ENCODE results near the gene GHITM. TPM values are rescaled to one million over a fixed set of nuclear protein-coding genes. Genes with fewer than 3 reads are reported as not detected.
"Not testable (repeated sequence)": the region's sequence is repeated elsewhere in the genome, so short reads cannot be mapped to it uniquely, and the experiment has no call there.

Gene GHITM
- polyA plus RNA-seq, 1 experiment: 204 TPM

DNA sequence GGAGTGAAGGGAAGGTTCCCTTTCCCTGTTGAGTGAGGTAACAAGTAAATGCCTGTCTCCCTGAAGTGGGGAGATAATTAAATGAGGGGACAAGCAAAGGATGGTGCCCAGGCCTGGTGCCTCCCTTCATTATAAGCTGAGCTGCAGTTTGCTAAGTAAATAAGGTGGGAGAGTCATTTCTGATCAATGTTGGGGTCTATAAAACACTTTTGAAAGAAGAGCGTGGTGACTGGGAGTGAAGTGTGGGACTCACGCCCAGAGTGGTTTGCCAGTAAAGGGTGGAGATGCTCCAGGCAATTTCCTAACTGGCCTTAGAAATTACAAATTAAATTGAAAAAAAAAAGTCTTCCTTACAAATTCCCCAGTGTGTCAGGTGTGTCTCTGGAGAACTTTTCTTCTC, 24.7 kb downstream of the GHITM start:
- H3K4me3 ChIP-seq (ENCODE audit: low read depth, low read length): no peak overlapping the region
- DNase-seq (ENCODE audit: low read depth): no peak
- CTCF ChIA-PET: interaction anchor here (1.1 kb wide), 1 partner anchor 50 kb away, joined by 3 read pairs; no protein-coding TSS in a partner anchor
- peaks cover 2% of the 10 kb centered on the region; the same call in 1 of the 2 replicates for H3K27me3 ChIP-seq (ENCODE audit: control insufficient read depth, insufficient read depth, low read length)
- TF ChIP-seq, protein P1, sequence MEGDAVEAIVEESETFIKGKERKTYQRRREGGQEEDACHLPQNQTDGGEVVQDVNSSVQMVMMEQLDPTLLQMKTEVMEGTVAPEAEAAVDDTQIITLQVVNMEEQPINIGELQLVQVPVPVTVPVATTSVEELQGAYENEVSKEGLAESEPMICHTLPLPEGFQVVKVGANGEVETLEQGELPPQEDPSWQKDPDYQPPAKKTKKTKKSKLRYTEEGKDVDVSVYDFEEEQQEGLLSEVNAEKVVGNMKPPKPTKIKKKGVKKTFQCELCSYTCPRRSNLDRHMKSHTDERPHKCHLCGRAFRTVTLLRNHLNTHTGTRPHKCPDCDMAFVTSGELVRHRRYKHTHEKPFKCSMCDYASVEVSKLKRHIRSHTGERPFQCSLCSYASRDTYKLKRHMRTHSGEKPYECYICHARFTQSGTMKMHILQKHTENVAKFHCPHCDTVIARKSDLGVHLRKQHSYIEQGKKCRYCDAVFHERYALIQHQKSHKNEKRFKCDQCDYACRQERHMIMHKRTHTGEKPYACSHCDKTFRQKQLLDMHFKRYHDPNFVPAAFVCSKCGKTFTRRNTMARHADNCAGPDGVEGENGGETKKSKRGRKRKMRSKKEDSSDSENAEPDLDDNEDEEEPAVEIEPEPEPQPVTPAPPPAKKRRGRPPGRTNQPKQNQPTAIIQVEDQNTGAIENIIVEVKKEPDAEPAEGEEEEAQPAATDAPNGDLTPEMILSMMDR (IDR thresholded peaks at IDR 0.05; ENCODE audit: insufficient read depth, low read depth, low read length): no peak
- POLR2A ChIA-PET: no interaction called here
- H3K36me3 ChIP-seq (ENCODE audit: control insufficient read depth, insufficient read depth, low read length): no peaks in the 10 kb centered on the region

DNA sequence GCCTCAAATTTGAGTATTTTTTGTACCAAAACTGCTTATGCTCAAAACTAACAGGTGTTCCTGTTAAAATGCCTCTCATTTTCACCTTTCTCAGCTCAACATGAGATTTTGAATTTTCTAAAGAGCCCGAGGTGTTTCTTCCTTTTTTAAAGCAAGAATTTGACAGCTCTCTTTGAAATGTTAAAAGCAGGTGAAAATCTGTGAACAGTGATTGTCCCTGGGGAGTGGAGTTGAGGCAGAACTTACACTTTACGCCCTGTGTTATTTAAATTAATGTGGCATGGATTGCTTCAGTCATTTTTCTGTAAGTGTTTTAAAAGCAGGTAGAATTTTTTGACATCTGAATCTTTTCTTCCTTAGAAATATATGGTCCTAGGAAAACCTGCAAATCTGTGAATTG, 25.1 kb downstream of the GHITM start:
- H3K27me3 ChIP-seq (ENCODE audit: control insufficient read depth, insufficient read depth, low read length): peaks cover 2% of the 10 kb centered on the region; the same call in 1 of the 2 replicates
- POLR2A ChIA-PET: no interaction called here
- no peaks in the 10 kb centered on the region for H3K36me3 ChIP-seq (ENCODE audit: control insufficient read depth, insufficient read depth, low read length)
- TF ChIP-seq, protein P1 (IDR thresholded peaks at IDR 0.05; ENCODE audit: insufficient read depth, low read depth, low read length): no peak
- CTCF ChIA-PET: no interaction called here
- DNase-seq (ENCODE audit: low read depth): no peak
- H3K4me3 ChIP-seq (ENCODE audit: low read depth, low read length): no peak overlapping the region

DNA sequence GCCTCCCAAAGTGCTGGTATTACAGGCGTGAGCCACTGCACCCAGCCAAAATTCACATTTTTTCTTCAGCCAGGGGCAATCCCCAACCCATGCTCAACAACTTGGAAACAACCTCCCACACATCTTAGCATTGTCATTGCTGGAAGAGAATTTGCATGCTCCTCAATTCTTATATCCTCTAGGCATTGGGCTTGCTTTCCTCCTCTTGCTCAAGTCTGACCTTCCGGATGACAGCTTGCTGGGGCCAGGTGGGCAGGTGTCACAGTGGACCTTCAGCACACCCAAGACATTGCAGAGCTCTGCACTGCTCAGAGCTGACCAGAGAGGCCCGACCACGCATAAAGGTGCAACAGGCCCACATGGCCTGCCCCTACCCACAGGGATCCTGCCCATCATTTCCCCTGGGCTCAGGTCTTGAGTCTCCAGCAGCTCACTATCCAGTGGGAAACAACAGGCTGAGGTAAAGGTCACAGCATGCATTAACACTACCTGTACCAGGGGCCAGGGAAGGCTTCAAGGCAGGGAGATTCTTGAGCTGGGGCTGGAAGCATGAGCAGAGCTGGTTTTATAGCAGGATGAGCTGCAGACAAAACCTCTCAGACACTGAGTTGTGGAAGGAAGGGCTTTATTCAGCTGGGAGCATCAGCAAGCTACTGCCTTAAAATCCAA, 27.4 kb downstream of the GHITM start:
- ChIA-PET CTCF (interaction anchor here (2.3 kb wide), 1 partner anchor 19 kb away, joined by 7 read pairs; no protein-coding TSS in a partner anchor), POLR2A (no interaction called here)
- H3K36me3 ChIP-seq (ENCODE audit: control insufficient read depth, insufficient read depth, low read length): no peaks in the 10 kb centered on the region
- DNase-seq (ENCODE audit: low read depth): no peak
- TF ChIP-seq, protein P1 (IDR thresholded peaks at IDR 0.05; ENCODE audit: insufficient read depth, low read depth, low read length): no peak
- H3K27me3 ChIP-seq (ENCODE audit: control insufficient read depth, insufficient read depth, low read length): peaks cover 2% of the 10 kb centered on the region; the same call in 1 of the 2 replicates
- no peak overlapping the region for H3K4me3 ChIP-seq (ENCODE audit: low read depth, low read length)

DNA sequence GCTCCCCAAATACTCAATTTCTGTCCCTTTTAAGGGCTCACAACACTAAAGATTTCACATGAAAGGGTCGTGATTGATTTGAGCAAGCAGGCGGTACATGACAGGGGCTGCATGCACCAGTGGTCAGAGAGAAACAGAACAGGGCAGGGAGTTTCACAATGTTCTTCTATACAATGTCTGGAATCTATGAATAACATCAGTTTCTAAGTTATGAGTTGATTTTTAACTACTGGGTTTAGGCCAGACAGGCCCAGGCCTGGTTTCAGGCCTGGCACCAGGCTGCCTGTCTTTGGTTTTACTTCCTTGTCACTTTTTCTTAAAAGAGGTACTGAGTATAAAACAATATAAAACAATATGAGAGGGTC, 28.0 kb downstream of the GHITM start:
- DNase-seq (ENCODE audit: low read depth); H3K4me3 ChIP-seq (ENCODE audit: low read depth, low read length); H3K36me3 ChIP-seq (ENCODE audit: control insufficient read depth, insufficient read depth, low read length); H3K27me3 ChIP-seq (ENCODE audit: control insufficient read depth, insufficient read depth, low read length); POLR2A ChIA-PET: not testable (repeated sequence)
- CTCF ChIA-PET: interaction anchor here (2.3 kb wide), 1 partner anchor 19 kb away, joined by 7 read pairs; no protein-coding TSS in a partner anchor

DNA sequence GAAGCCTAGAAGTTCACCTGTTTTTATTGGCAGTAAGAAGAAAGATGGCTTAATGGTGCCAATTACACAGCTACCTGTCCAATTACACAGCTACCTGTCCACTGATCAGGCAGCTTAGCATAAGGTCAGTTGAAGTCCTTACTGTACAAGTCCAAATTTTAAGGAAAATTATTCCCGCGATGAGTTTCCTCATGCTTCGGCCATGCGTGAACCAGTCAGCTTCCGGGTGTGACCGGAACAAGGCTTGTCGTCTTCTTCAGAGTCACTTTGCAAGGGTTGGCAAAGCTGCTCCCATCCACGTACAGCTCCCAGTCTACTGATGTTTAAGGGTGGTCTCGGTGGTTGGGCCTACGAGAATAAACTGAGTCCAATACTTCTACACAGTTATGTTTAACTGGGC, 29.1 kb downstream of the GHITM start:
- POLR2A ChIA-PET; CTCF ChIA-PET; H3K27me3 ChIP-seq (ENCODE audit: control insufficient read depth, insufficient read depth, low read length); H3K4me3 ChIP-seq (ENCODE audit: low read depth, low read length); DNase-seq (ENCODE audit: low read depth); H3K36me3 ChIP-seq (ENCODE audit: control insufficient read depth, insufficient read depth, low read length): not testable (repeated sequence)

DNA sequence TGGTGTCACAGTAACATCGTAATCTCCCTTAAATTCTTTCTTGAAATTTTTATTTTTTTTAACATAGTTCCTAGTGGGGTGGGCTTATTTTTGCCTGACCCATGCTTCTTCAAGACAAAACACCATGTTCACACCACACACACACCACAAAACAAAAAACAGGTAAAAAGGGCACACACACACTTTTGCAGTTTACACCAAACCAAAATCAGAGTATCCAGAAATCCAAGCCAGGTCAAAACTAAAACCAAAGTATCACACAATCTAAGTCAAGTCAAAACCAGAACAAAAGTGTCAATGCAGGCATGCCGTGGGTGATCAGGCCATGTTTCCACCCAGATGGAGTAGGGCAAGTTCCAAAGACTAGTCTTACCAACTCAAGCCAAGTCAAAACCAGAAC, 31.9 kb downstream of the GHITM start:
- H3K4me3 ChIP-seq (ENCODE audit: low read depth, low read length); H3K36me3 ChIP-seq (ENCODE audit: control insufficient read depth, insufficient read depth, low read length); H3K27me3 ChIP-seq (ENCODE audit: control insufficient read depth, insufficient read depth, low read length); DNase-seq (ENCODE audit: low read depth); POLR2A ChIA-PET: not testable (repeated sequence)
- CTCF ChIA-PET: interaction anchor here (0.6 kb wide), 1 partner anchor 178 kb away, joined by 3 read pairs; no protein-coding TSS in a partner anchor

DNA sequence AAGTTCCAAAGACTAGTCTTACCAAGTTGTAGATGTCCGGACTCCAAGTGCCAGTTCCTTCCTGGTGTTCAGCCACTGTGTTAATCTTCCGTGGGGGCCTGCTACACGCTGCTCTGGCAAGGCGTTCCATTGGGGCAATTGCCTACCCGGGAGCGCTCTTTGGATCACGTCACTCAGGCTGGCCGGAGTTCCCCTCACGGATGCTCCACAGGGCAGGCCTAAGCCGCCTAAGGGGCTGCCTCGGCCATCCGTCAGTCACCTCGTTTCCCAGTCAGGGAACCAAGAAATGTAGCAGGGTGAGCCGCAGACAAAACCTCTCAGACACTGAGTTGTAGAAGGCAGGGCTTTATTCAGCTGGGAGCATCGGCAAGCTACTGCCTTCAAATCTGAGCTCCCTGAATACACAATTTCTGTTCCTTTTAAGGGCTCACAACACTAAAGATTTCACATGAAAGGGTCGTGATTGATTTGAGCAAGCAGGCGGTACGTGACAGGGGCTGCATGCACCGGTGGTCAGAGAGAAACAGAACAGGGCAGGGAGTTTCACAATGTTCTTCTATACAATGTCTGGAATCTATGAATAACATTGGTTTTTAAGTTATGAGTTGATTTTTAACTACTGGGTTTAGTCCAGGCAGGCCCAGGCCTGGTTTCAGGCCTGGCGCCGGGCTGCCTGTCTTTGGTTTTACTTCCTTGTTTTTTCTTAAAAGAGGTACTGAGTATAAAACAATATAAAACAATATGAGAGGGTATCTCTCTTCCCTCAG, 32.6 kb downstream of the GHITM start:
- POLR2A ChIA-PET; H3K36me3 ChIP-seq (ENCODE audit: control insufficient read depth, insufficient read depth, low read length); H3K4me3 ChIP-seq (ENCODE audit: low read depth, low read length); DNase-seq (ENCODE audit: low read depth); H3K27me3 ChIP-seq (ENCODE audit: control insufficient read depth, insufficient read depth, low read length); CTCF ChIA-PET: not testable (repeated sequence)
